ENCODE results near the gene DHRSX.

DHRSX gene

DNA sequence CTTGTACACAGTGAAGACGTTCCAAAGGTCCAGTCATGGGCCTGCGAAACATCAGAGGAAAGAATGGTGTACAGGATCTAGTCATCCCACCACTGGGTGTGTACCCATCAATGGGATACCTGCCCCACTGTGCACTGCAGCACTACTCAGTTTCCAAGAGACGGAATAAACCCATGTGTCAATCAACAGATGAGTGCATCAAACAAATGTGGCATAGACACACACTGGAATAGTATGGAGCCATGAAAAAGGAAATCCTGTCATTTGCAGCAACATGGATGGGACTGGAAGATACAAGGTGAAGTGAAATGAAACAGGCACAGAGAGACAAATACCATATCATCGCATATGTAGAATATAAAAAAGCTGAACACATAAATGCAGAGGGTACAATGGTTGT, 48.0 kb downstream of the DHRSX start:
- ATAC-seq: no peak

DNA sequence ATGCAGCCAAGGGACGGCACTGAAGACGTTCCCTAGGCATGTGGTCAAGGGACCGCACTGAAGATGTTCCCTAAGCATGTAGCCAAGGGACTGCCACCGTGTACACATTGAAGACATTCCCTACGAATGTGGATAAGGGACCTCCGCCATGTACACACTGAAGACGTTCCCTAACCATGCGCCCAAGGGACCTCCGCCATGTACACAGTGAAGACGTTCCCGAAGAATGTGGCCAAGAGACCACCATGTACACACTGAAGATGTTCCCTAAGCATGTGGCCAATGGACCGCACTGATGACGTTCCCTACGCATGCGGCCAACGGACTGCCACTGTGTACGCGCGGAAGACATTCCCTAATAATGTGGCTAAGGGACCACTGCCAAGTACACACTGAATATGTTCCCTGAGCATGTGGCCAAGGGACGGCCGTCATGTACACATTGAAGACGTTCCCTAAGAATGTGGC, 48.4 kb downstream of the DHRSX start:
- ATAC-seq: no peak

DNA sequence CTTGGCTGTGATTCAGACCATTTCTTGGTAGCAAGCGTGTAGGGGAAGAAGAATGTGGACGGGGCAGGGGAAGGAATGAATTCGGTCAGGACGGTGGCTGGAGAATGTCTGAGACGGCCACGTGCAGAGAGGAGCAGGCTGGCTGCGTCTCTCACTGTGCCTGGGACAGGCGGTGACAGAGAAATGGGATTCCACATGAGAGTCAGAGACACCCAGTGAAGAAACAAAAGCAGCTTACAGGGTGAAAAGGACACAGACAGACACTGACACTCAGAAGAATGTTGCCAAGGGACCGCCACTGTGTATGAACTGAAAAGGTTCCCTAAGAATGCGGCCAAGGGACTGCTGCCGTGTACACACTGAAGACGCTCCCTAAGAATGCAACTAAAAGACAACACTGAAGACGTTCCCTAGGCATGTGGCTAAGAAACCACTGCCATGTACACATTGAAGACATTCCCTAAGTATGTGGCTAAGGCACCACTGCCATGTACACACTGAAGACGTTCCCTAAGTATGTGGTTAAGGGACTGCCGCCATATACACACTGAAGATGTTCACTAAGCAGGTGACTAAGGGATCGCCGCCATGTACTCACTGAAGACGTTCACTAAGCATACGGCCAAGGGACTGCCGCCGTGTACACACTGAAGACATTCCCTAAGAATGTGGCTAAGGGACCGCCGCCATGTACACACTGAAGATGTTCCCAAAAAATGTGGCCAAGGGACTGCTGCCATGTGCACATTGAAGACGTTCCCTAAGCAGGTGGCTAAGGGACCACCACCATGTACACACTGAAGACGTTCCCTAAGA, 49.1 kb downstream of the DHRSX start:
- ATAC-seq: no peak

DNA sequence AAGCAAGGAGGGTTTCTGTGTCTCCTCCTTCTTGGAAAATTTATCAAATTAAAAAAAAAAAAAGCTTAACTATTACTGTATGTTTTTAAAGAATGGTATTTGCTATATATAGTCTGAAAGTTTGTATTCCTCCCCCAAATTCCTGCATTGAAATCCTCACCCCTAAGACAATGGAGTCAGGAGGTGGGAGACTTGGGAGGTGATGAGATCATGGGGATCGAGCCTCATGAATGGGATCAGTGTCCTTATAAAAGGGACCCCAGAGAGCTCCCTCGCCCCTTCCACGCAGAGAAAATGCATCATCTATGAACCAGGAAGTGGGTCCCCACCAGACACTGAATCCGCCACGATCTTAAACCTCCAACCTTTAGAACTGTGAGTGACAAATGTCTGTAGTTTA, 50.1 kb downstream of the DHRSX start:
- no peak for ATAC-seq

DNA sequence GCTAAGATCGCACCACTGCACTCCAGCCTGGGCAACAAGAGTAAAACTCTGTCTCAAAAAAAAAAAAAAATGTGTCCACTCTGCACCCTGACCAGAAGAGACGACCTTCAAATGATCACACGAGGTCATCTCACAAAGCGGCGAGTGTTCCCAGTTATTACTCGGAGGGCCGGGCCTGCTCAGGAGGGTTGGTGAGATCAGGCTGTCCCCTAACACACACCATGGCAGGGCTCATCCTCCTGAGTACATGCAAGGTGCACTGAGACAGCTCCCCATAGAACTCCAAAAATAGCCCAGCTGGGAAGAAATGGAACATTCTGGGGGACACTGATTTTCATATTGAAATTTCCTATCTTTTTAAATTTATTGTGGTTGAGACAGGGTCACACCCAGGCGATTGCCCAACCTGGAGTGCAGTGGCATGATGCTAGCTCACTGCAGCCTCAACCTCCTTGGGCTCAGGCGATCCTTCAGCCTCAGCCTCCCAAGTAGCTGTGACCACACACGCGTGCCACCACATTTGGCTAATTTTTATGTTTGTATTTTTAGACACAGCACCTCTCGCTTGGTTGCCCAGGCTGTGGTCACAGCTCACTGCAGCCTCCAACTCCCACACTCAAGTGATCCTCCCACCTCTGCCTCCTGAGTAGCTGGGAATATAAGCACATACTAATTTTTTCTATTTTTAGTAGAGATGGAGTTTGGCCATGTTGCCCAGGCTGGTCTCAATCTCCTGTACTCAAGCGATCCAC, 51.5 kb downstream of the DHRSX start:
- no peak for ATAC-seq

DNA sequence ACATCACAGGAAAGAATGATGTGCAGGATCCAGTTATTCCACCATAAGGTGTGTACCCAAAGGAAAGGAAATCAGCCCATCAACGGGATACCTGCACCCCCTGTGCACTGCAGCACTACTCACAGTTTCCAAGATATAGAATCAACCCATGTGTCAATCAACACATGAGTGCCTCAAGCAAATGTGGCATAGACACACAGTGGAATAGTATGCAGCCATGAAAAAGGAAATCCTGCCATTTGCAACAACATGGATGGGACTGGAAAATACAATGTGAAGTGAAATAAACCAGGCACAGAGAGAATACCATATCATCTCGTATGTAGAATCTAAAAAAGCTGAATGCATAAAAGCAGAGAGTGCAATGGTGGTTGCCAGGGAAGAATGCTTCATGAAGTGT, 53.3 kb downstream of the DHRSX start:
- ATAC-seq: no peak

DNA sequence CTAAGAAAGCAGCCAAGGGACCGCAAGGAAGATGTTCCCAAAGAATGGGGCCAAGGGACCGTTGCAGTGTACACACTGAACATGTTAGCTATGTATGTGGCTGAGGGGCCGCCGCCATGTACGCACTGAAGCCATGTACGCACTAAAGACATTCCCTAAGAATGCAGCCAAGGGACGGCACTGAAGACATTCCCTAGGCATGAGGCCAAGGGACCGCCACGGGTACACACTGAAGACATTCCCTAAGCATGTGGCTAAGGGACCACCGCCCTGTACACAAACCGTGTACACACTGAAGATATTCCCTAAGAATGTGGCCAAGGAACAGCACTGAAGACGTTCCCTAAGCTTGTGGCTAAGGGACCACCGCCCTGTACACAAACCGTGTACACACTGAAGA, 54.0 kb downstream of the DHRSX start:
- no peak for ATAC-seq

DNA sequence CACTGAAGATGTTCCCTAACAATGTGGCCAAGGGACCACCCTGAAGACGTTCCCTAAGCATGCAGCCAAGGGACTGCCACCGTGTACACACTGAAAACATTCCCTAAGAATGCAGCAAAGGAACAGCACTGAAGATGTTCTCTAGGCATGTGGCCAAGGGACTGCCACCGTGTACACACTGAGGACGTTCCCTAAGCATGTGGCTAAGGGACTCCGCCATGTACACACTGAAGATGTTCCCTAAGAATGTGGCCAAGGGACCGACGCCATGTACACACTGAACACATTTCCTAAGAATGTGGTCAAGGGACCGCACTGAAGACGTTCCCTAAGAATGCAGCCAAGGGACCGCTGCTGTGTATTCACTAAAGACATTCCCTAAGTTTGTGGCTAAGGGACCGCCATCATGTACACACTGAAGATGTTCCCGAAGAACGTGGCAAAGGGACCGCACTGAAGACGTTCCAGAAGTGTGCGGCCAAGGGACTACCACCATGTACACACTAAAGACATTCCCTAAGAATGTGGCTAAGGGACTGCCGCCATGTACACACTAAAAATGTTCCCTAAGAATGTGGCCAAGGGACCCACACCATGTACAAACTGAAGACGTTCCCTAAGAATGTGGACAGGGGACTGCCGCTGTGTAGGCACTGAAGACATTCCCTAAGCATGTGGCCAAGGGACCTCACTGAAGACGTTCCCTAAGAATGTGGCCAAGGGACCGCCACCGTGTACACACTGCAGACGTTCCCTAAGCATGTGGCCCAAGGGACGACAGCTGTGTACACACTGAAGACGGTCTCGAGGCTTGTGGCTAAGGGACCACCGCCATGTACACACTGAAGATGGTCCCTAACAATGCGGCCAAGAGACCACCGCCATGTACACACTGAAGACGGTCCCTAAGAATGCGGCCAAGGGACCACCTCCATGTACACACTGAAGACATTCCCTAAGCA, 54.8 kb downstream of the DHRSX start:
- no peak for ATAC-seq

DNA sequence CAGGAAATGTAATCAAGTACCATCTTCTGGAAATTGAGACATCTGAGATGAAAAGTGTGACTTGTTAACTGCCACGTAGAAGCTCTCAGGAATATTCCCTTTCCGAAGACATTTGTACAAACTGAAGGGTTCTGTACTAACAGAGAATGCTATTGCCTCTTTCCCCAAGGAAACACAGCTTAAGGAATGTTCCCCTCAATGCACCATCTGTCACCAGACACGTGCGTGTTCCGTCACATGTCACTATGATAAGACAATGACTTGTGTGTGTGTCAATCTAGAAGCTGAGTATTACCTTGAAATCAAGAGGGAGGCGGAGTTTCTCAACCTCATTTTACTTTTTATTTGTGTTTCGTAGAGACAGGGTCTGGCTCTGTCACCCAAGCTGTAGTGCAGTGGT, 58.1 kb downstream of the DHRSX start:
- no peak for ATAC-seq

DNA sequence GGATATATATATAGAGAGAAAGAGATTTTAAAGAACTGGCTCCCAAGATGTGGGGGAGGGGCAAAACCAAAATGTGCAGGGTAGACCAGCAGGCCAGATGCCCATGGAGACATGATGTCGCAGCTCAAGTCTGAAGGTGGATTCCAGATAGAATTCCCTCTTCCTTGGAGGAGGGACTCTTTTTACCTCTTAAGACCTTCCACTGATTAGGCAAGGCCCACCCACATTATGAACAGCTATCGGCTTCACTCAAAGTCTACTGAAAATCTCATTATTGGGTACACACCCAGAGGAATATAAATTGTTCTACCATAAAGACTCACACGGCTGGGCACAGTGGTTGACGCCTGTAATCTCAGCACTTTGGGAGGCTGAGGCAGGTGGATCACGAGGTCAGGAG, 59.3 kb downstream of the DHRSX start:
- no peak for ATAC-seq

DNA sequence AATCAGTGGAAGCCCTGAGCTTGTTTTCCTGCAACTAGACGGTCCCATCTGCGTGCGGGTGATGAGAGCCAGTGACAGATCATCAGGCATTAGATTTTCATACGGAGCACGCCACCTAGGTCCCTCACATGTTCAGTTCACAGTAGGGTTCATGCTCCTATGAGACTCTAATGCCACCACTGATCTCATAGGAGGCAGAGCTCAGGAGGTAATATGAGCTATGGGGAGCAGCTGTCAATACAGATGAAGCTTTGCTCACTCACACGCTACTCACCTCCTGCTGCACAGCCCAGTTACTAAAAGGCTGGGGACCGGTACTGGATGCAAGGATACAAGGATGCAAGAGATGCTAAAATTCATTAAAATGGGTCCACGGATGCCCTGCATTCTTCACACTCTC, 61.2 kb downstream of the DHRSX start:
- ATAC-seq: no peak

DNA sequence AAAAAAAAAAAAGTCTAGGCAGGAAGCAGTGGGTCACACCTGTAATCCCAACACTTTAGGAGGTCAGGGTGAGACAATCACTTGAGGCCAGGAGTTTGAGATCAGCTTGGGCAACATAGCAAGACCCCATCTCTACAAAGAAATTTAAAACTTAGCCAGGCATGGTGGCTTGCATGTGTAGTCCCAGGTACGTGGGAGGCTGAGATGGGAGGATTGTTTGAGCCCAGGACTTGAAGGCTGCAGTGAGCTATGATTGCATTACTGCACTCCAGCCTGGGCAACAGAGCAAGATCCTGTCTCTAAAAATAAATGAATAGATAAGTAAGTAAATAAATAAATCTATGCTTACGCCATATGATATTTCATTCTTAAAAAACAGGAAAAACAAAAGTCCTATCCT, 65.3 kb downstream of the DHRSX start:
- ATAC-seq: no peak

DNA sequence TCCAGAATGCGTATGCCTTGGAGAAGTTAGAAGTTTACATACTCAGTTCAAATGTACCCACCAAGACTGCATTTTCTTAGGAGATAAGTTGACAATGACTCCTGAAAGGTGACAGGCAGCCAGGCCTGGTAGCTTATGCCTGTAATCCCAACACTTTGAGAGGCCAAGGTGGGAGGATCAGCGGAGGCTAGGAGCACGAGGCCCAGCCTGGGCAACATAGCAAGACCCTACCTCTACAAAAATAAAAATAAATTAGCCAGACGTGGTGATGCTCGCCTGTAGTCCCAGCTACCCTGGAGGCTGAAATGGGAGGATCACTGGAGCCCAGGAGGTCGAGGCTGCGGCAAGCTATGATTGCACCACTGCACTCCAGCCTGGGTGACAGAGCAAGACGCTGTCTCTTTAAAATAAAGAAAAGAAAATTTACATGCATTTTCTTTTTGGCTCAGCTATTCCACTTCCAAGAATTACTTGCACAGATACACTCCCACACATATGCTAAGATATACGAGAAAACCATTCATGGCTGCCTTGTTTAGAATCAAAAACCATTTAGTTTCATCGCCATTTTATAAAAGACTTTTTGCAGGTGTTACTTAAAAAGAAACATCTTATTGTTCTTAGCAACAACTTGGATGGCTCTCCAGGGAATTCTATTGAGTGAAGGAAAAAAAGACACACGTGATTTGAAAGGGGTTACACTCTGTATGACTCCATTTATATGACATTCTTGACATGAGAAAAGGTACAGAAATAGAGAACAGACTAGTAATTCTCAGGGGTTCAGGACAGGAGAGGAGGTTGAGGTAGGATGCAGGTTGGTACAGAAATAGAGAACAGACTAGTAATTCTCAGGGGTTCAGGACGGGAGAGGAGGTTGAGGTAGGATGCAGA, 66.3 kb downstream of the DHRSX start:
- no peak for ATAC-seq

DNA sequence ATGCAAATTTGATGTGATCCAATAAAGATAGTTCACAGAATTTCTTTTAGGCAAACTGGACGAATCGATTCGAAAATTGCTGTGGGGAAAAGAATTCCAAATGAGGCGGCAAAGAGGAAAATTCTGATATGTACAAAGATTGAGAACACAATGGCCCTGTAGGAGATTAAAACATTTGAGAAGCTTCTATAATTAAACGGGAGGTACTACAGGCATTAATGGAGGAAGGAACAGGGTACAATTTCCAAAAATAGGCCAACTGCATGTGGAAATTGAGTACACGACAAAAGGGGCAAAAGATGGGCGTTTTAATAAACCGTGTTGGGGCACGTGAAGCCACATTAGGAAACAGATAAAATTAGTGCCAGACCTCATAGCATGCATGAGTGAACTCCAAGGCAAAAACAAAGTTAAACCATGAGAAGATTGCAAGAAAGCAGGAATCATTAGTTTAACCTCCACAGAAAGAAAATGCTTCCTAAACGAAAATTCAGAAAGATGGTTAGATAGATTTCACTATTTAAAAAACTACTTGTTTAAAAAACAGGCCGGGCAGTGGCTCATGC, 68.4 kb downstream of the DHRSX start:
- no peak for ATAC-seq

DNA sequence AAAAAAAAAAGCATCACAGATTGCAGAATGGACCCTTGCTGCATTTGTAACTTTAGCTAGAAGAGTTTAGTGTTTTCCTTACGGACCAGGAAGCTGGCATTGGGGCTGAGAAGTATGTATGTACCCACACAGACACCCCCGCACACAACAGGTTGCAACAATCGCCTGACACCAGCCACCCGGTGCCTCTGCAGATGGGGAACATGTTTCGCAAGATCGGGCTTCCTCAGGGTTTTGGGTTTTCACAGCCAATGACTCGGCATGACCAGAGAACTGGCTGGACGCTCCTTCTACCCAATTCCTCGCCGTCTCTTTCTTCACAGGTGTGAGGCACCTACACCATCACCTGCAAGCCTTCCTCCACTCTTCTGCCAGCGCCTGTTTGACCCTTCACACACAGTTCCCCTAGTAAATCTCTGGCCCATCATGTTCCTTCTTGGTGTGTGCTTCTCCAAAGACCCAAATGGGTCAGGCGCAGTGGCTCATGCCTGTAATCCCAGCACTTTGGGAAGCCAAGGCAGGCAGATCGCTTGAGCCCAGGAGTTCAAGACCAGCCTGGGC, 70.4 kb downstream of the DHRSX start:
- ATAC-seq: no peak

DNA sequence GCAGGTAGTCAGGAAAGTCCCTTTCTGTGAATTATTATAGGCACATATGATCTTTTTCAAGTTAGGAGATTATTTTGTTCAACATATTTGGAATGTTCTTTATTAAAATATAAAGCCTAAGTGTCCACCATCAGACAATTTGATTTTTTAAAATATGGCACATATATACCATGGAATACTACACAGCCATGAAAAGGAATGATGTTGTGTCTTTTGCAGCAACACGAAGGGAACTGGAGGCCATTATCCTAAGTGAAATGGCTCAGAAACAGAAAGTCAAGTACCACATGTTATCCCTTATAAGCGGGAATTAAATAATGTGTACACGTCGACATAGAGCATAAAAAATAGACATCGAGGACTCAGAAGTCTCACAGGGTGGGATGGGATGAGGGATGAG, 73.0 kb downstream of the DHRSX start:
- no peak for ATAC-seq

DNA sequence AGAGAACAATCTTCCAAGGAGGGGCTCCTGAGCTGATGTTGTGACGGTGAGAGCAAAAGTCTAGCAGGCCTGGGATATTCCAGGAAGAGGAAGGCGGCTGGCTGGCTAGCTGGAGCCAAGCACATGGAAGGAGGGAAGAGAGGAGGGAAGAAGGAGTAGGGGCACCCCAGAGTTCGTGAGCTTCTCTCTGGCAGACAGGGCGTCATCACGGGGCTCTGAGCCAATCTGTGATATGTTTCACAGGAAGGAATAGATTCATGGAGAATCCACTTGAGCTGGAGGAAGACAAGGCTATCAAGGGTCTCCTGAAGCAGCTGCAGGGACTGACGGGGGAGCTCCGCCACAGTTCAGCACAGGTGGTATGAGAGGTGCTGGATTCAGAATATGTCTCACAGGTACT, 73.6 kb downstream of the DHRSX start:
- no peak for ATAC-seq

DNA sequence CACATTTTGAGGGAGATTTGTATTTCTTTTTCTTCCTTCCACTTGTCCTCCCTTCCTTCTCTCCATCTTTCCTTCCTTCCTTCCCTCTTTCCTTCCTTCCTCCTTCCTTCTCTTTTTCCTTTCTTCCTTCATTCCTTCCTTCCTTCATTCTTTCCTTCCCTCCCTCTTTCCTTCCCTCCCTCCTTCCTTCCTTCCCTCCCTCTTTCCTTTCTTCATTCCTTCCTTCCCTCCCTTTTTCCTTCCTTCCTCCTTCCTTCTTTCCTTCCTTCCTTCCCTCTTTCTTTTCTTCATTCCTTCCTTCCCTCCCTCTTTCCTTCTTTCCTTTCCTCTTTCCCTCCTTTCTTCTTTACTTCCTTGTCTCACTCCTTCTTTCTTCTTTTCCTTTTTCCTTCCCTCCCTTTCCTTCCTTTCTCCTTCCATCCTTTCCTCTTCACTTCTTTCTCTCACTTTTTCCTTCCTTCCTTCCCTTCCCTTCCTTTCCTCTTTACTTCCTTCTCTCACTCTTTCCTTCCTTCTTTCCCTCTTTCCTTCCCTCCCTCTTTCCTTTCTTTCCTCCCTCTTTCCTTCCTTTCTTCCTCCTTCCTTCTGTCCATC, 74.4 kb downstream of the DHRSX start:
- no peak for ATAC-seq

DNA sequence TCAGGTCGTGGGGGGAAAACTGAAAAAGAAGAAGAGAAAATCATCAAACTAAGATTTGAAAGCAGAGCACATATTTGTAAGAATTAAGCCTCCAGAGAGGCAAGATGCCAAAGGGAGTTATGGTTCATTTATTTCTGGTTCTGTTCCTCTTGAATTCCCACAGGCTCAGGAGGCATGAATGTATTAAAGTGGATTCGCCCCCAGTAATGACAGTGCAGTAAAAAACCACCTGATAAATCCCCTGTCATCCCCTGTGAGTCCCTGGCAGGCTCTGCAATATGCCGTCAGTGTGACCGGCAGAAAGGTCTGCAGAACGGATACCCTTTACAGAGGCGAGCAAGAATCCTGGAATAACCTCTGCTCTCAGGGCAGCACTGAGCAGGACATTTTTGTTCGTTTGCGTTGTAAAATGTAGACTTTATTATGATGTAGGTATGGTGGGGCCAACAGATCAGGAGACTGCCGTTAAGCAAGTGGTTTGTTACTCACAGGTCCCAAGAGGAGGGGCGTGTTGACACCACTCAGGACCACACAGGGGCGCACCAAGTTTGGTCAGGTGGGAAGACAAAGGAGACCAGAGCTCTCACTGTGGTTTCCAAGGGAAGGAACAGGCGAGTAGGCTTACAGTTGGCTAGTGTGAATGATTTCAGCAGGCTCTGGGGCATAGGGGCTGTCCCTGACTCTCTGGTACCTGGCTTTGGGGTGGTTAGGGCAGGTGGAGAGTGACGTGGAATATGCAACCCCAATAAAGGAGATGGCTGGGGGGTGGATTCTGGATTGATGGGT, 75.3 kb downstream of the DHRSX start:
- no peak for ATAC-seq

DNA sequence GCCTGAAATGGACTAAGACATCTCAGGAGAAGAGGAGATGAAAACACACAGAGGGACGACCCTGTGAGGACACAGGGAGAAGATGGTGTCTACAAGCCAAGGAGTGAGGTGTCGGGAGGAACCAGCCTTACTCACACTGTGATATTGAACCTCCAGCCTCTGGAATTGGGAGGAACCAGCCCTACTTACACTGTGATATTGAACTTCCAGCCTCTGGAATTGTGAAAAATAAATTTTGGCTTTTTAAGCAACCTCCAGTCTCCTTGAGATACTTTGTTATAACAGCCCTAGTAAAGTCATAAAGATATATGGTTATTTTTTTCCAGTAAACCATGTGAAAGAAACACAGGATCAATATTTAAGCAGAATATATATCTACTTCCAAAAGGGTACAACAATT, 76.5 kb downstream of the DHRSX start:
- no peak for ATAC-seq

All from activated CD4-positive, CD25-positive, alpha-beta regulatory T cell treated with anti-CD3 and anti-CD28 coated beads, Interleukin-2, amount 50 U/mL, for 24 hours (primary cell).